GM21528 (cell line): ENCODE results near the gene CNOT2.

Source experiments
- ATAC-seq: cut with Tn5 transposase; IDR thresholded peaks from one replicate; pipeline ENCODE4 v1.9.1; 2021; ENCODE audit warnings: mild to moderate bottlenecking, moderate library complexity; ENCODE audit not compliant: unreplicated experiment, low FRiP score

CNOT2 gene, protein sequence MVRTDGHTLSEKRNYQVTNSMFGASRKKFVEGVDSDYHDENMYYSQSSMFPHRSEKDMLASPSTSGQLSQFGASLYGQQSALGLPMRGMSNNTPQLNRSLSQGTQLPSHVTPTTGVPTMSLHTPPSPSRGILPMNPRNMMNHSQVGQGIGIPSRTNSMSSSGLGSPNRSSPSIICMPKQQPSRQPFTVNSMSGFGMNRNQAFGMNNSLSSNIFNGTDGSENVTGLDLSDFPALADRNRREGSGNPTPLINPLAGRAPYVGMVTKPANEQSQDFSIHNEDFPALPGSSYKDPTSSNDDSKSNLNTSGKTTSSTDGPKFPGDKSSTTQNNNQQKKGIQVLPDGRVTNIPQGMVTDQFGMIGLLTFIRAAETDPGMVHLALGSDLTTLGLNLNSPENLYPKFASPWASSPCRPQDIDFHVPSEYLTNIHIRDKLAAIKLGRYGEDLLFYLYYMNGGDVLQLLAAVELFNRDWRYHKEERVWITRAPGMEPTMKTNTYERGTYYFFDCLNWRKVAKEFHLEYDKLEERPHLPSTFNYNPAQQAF

DNA sequence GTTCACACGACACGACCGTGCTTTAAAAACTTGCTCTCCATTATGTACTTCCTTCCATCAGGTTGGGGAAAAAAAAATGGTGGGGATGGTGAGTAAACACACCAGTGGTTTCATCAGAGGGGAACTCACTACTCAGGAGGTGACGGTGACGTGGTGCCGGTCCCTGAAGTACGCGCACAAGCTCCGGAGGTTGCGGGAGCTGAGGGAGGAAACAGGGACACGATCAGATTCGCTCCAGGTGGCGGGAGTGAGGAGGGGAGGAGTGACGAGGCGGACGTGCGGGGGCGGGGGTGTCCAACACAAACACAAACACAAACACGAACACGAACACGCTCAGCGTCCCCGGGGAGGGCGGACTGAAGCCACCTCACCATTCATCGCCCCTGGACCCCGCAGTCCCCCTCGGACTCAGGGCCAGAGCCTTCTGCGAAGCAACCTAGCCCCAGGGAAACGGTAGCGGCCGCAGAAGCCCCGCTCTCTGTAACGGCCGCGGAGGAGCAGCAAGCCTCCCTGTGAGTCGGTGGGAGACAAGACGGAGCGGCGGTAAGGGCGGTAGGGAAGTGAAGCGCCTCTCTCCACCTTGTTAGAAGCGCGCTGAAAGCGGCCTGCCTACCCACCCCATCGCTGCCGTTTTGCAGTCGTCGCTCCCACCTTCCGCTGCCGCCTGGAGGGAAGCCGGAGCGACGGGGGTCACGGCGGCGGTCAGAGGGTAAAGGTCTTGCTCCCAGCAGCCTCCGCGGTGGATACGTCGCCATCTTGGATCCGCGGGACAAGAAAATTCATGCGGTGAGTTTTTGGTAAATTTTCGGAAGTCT, at the start of gene CNOT2:
Gene CNOT2 (plus strand): TSS at position 739 of the 815 bp plus-strand sequence. CDS start 34,794 bp downstream, outside the sequence.
- ATAC-seq: peak; percentile 82

DNA sequence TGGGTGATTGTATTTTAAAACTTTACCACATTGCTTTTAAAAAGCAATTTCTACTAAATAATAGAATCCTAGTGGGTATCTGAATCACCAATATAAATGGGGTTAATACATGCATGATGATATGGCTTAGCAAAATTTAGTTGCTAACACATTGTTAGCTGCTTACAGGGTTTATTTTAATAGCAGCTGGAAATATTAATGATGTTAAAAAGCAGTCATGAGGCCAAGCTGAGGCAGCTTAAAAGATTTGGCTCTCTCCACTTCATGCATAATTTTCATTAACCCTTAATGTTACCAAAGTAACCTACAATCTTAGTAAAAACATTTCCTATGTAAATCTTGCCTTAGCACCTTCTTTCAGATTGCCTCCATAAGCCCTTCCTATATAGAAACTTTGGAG, 49.2 kb upstream of the CNOT2 start:
- no peak for ATAC-seq

DNA sequence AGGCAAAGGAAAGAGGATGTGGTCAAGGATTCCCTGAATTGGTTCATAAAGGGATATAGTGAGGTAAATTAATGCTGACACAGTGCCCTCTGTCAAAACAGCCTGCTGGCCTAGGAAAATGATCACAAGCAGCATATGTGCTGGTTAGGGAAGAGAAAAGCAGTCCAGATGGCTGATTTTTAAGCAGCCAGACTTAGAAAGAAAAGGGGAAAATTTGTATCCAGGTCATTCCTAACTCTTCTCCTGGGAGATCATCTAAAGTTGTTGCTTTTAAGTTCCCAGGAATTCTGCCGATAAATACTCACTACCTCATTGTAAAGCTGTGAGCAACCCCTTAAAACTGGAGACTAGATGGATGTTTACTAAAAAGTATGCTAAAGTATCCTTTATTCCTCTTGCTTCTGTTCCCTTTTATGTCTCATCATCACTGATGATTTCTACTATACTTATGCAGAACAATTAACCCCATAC, 46.4 kb upstream of the CNOT2 start:
- ATAC-seq: no peak

DNA sequence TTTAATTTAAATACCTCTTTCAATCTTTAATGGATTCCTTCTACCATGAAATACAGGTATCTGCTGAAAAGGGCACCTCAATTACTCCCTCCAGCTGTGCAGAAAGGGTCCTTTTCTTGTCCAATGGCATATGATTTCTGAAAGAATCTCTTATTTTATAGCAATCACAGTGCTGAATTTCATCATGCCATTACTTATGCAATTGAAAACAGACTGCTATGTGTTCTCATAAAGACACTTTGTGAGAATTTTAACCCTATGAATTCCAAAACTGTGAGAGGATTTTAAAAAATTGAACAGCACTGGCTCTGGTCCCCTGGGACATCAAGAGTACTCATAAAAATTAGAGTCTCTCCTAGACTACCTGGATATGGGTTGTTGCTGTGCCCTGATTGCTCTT, 45.9 kb upstream of the CNOT2 start:
- no peak for ATAC-seq

DNA sequence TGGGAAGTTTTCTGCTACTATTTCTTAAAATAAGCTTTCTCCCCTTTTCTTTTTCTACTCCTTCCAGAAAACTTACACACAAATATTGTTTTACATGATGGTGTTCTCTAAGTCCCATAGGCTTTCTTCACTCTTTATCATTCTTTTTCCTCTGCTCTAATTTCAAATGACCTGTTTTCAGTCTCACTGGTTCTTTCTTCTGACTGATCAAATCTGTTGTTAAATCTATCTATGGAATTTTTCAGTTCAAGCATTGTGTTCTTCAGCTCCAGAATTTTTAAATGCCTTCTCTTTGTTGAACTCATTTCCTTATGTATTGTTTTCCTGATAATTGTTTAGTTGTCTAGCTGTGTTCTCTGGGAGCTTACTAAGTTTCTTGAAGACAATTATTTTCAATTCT, 29.5 kb upstream of the CNOT2 start:
- ATAC-seq: no peak

DNA sequence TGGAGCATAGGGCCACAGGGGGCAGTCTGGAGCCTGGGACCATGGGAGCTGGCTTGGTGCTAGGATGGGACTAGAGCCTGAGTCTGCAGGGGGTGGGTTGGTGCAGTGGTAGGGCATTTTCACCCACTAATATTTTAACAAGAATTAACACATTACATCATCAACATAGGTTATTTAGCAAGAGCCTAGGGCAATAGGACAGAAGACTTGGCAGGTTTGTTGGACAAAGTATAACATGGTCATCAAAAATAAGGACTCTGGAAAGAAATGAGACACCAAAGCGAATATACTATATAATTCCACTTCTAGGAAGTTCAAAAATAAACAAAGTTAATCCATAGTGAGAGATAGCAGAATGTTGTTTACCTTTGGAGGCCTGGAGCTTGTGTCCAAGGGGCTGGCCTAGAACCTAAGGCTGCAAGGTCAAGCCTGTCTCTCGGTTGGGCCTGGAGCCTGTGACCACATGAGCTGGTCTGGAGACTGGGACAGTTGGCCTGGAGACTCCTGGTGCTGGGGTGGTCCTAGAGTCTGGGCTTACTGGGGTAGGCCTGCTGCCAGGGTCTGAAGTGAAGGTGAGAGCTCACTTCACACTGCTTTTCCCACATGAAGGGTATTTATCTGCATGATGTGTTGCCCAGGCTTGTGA, 28.1 kb upstream of the CNOT2 start:
- no peak for ATAC-seq

DNA sequence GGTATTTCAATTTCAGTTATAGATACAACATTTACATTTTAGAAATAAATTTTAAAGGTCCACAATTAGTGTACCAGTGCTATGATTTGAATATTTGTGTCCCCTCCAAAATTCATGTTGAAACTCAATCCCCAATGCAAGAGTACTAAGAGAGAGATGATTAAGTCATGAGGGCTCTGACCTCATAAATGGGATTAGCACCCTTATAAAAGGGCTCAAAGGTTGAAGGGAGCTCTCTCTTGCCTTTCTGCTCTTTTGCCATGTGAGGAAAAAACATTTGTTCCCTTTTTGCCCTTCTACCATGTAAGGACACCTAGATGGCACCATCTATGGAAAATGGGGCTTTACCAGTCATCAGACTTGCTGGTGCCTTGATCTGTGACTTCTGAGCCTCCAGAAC, 25.8 kb upstream of the CNOT2 start:
- no peak for ATAC-seq

DNA sequence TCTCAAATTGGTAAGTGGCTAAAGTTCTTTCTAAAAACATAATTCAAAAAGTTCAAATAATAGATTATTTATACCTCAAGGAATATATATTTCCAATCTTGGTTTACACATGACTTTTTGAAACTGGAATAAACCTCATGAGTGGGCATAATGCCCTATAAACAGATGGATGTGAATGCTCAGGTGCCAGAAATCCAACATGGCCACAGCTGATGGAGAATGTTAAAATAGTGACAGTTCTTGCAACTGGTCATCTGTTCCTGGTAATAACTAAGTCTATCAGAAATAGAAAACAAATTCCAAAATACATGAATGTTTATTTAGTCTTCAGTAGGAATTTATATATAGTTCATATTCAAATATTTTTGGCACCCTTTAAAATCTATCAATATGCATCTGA, 21.6 kb upstream of the CNOT2 start:
- no peak for ATAC-seq

DNA sequence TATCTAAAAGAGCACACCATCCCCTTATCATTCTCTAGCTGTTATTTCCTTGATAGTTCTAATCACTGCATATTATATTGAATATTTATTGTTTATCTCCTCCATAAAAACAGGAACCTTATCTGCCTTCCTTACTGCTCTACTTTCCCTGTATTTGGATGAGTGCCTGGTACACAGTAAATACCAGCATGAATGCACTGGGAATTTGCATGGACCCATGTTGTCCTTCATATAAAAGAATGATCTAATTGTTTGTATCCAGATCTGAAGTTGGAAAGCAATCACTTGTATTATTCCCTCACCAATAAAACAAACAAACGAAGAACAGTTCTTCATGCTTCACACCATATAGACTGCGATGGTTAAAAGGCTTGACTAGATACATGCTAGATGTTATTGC, 15.3 kb upstream of the CNOT2 start:
- ATAC-seq: no peak

DNA sequence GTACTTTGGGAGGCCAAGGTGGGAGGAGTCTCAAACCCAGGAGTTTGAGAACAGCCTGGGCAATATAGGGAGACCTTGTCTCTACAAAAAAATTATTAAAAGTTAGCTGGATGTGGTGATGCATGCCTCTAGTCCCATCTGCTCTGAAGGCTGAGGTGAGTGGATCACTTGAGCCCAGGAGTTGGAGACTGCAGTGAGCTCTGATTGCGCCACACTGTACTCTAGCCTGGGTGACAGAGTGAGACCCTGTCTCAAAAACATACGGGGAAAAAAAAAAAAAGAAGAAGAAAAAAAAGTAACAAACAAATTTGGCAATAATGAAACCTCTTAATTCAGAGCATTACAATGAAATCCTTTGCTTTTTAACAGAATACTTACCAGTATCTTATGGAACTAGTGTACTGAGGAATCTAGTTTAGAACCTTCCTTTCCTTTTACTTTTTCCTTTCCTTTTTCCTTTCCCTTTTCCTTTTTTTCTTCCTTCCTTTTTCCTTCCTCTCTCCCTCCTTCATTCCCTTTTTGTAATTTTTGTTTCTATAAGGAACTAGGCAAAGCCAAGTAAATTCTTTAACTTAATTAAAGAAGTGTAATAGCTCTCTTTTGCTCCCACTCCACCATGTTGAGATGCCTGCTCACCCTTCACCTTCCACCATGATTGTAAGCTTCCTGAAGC, 12.2 kb upstream of the CNOT2 start:
- ATAC-seq: no peak

DNA sequence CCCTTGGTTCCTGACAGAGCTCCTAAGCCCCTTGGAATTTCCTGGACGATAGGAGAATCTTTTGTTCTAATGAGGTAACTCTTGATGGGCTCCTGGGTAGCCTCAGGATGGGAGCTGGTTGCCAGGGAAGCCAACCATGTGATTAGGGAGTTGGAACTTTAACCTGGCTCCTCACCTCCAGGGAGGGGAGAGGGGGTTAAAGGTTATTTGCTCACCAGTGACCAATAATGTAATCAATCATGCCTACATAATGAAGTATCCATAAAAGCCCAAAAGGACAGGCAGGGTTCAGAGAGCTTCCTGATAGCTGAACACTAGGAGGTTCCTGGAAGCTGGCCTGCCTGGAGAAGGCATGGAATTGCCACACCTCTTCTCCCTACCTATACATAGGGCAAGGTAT, 6.2 kb upstream of the CNOT2 start:
- ATAC-seq: no peak

DNA sequence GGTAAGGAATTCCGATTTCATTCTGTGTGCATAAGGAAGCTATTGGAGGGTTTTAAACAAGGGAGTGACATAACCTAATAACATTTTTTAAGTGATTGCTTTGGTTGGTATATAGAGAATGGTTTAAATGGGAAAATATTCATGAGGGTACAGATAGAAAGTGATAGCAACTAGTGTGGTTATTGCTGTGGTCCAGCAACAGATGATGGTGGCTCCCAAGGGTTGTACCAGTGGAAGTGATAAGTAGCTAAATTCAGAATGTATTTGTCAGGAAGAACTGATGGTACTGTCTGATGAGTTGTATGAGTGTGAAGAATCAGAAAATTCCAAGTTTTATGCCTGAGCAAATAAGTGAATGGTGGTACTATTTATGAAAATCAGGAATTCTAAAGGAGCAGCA, 2.6 kb upstream of the CNOT2 start:
- no peak for ATAC-seq

DNA sequence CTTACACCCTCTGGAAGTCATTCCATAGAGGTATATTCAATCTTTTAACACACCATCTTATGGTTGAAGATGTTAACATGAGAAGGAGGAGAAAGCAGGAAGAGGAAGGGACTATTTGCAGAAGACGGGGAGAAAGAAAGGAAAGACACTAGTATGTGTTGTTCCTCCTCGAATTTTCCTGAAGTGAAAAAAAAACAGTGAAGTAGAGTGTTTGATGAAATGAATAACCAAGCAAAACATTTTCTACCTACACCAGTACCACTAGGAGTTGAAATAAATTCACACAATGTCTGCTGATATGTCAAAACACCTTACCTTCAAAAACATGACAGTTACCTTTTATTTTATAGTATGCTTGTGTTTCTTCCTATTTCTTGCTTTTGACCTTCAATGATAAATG, 1.4 kb upstream of the CNOT2 start:
- no peak for ATAC-seq

DNA sequence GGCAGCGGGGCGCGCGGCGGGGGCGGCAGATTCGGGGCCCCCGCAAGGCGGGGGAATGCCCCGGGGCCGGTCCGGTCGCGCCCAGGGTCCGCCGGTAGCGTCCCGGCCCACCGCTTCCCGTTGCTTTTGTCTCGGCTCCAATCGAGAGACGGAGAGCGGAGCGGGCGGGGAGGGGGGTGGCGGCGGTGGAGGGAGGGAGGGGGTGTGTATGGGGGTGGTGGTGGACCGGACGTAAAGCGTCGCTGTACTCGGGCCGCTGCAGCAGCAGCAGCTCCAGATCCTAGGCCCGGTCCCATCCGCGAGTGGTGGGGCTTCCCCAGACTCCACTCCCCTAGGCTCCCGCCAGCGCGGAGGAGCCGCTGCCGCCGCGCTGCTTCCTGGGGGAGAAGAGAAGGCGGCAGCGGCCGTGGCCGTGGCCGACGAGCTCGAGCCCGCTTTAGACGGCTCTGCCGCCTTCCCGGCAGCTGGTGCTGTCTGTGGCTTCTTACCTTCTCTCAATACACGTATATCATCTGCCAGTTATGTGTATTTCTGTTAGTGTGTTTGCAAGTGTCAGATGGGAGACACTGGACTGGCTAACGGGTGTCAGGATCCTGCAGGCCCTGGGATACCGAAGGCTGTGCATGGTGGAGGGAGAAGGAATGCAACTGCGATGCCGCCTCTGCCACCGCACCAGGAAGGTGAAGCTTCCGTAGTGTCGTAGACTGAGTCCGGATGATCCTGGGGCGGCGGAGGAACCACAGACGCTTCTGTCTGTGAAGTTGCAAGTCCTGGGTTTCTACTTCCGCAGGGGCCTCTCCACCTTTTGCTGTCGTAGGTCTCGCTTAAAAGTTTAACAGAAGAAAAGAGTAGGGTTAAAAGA, 508 bp downstream of the CNOT2 start:
- ATAC-seq: peak; percentile 67

DNA sequence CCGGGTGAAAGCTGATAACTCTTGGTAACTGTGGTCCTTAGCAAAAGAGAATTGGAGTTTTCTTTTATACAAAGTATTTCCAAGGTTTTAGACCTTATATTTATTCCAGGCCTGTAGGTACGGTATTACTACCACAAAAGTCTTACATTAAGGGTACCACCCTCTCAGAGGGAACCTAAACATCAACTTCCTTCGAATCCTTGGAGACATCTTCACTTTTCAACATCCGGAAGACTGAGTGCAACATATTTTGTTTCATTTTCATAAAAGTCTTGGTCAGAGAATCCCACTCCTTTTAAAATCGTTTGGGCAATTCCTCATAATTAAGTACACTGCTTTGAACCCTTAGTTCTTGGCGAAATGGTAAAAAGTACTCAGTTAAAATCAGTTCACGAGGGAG, 1.2 kb downstream of the CNOT2 start:
- no peak for ATAC-seq

DNA sequence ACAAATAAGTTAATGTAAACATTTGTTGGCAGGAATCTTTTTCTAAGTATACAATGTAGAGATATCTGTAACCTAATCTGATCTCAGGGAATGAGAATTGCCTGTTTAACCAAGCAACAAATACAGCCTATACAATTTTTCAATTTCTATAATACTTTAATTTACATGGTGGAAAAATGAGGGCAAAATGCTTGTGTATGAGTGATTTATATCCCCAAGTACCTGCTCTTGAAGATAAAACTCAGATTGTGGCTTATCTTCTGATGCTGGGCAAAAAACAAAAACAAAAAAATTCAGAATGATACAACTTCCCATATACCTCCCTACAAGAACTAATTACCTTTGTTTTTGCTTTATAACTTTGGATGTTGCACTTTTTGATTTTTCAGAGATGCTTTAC, 2.2 kb downstream of the CNOT2 start:
- no peak for ATAC-seq

DNA sequence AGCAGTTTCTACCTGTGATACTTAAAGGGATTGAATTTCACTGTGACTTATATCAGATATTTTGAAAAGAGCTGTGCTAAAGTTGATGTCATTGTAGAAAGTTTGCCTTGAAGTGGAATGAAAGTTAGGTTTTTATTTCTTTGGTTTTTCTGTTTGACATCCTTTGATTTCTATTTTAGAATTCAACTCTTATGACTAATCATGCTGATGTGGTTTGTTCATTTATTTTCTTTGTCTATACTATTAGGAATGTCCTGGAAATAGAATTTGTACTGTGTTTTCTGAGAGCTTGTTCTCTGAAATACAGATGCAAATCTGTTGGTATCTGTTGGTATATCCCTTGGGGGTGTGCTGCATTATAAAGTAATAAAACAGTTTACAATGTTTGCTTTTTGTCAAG, 3.3 kb downstream of the CNOT2 start:
- no peak for ATAC-seq

DNA sequence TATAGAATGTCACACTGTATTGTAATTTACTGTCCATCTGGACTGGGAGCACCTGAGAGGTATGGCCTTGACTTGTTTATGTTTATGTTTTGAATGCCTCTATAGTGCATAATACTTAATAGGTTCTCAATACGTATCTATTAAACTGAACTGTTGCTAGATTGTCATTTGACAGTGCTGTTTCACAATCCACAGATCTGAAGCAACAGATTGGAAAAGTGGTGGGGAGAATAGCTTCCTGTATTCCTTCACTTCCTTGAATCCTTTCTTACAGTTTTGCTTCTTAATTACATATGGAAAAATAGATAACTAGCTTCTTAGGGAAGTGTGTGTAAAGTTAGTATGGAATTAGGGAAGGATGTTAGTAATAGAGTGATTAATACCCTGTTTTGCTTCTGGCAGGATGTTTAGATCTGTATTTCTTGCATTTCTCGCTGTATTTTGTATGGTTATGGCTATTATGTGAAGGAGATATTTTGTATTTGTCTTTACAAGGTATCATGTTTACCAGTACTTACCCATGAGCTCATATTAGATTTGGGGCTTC, 4.5 kb downstream of the CNOT2 start:
- no peak for ATAC-seq

DNA sequence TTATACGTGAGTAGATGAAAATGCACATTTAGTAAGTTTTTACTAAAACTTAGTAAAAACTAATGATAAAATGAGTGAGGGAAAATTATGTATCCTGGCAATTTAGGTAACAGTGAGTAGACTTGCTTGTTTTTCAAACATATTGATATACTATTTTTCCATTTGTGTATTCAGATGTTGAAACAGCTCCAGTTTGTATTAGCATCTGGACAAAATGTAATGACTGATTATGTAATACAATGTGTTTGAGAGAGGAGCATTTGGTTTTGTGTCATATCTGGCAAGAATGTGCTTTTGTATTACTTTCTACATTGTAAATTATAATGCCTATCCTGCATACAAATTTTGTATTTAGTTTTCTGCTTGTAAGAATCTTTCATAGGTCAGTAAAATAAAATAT, 5.6 kb downstream of the CNOT2 start:
- no peak for ATAC-seq
